ENCODE measurements around the gene LRRC71.

DNA sequence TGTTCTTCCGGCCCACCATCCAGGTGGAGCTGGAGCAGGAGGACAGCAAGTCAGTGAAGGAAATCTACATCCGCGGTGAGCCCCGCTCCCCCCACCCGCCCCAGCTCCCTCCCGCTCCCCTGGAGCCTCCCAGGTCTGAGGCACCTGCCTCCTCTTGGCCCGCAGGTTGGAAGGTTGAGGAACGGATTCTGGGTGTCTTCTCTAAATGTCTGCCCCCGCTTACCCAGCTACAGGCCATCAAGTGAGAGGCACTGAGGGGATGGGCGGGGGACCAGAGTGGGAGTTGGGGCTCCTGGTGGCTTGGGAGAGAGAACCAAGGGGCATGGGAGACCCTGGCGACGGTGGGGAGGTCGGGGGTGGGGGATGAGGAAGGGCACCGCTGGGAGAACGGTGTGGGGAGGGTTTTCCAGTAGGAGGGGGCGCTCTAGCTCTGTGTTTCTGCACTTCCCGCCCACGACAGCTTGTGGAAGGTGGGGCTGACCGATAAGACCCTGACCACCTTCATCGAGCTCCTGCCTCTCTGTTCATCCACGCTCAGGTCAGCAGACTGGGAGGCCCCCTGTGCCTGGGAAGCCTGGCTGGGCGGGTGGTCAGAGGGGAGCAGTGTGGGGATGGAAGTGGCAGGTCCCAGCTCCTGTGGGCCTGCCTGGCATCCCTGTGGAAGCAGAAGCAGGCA, 4.2 kb downstream of the LRRC71 start:
- TF ChIP-seq POLR2A (IDR thresholded peaks at IDR 0.05; ENCODE audit: low read depth, low read length): no peak
- TF ChIP-seq TAF1 (IDR thresholded peaks at IDR 0.05; ENCODE audit: borderline replicate concordance, low read depth, low read length): no peak
- no peak for TF ChIP-seq POLR2AphosphoS5 (IDR thresholded peaks at IDR 0.05; ENCODE audit: low read depth, low read length)

Data from GM12892 (cell line).